Peyer's patch (tissue), 4 donors: Measurements from ENCODE around the gene ZNF85.
"Not testable (repeated sequence)": the region's sequence is repeated elsewhere in the genome, so short reads cannot be mapped to it uniquely, and the experiment has no call there.

ENCODE experiments used
- CTCF ChIP-seq, 6 experiments: fragments of 450-650 bp in 4 of 6; fragments of 200-600 bp in 2 of 6; sonication (generic) in 1 of 6; IDR thresholded peaks; one replicate each; pipeline ENCODE4 v1.5.1; 2017 to 2019; ENCODE audit warnings: antibody characterized with exemption in 6 of 6, mild to moderate bottlenecking in 3 of 6, moderate library complexity in 1 of 6
- POLR2A ChIP-seq, 2 donors: fragments of 450-650 bp; IDR thresholded peaks; one replicate each; pipeline ENCODE4 v1.5.1; 2017; ENCODE audit warnings: antibody characterized with exemption in 2 of 2, mild to moderate bottlenecking in 2 of 2, moderate library complexity in 2 of 2

GRCh38 chr19:20952561-20953095 lies 29.6 kb downstream of the ZNF85 start:
- not testable (repeated sequence) for TF ChIP-seq CTCF, POLR2A (IDR thresholded peaks at IDR 0.05)
